Suprapubic skin (tissue), 3 donors: ENCODE measurements around the gene PDE8A.

Experiments
- EP300 ChIP-seq: sonication (generic); formaldehyde crosslinking; IDR thresholded peaks from one replicate; pipeline ENCODE4 v1.6.1; 2017; ENCODE audit warnings: antibody characterized with exemption
- POLR2A ChIP-seq, 2 donors: fragments of 450-650 bp; IDR thresholded peaks; one replicate each; pipeline ENCODE4 v1.6.1; 2017; ENCODE audit warnings: antibody characterized with exemption in 2 of 2, mild to moderate bottlenecking in 2 of 2, moderate library complexity in 2 of 2
- TF ChIP-seq, protein P1 (sequence below), 2 donors: fragments of 200-600 bp in 1 of 2; fragments of 450-650 bp in 1 of 2; sonication (generic) in 1 of 2; IDR thresholded peaks; one replicate each; pipeline ENCODE4 v1.5.1; 2016 to 2019; ENCODE audit warnings: antibody characterized with exemption in 2 of 2, mild to moderate bottlenecking in 1 of 2, moderate library complexity in 1 of 2

DNA sequence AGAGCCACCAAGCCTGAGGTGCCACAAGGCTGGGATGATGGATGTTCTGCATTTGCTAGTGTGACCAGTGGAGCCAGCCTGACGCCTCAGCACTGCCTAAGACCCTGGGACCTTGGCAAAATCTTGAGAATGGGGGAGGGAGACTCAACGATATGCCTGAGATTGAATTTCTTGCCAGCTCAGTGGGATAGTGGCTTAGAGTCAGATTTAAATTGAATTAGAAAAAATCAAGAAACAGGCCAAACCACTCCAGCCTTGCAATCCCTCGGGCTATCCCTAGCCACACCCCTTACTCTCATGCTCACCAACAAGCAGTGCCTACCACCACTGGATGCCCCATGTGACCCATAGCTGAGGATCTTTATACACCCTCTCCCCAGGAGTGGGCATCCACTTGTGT lies 18.7 kb upstream of the PDE8A start:
- TF ChIP-seq, protein P1, sequence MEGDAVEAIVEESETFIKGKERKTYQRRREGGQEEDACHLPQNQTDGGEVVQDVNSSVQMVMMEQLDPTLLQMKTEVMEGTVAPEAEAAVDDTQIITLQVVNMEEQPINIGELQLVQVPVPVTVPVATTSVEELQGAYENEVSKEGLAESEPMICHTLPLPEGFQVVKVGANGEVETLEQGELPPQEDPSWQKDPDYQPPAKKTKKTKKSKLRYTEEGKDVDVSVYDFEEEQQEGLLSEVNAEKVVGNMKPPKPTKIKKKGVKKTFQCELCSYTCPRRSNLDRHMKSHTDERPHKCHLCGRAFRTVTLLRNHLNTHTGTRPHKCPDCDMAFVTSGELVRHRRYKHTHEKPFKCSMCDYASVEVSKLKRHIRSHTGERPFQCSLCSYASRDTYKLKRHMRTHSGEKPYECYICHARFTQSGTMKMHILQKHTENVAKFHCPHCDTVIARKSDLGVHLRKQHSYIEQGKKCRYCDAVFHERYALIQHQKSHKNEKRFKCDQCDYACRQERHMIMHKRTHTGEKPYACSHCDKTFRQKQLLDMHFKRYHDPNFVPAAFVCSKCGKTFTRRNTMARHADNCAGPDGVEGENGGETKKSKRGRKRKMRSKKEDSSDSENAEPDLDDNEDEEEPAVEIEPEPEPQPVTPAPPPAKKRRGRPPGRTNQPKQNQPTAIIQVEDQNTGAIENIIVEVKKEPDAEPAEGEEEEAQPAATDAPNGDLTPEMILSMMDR (IDR thresholded peaks at IDR 0.05) = no peak
- TF ChIP-seq POLR2A (IDR thresholded peaks at IDR 0.05) (no peak), EP300 (no peak)
